K562 (cell line): ENCODE measurements around the gene RNU6-9.

Experiments used
- CTCF ChIP-seq, 3 experiments: IDR thresholded peaks in 2 of 3; conservative IDR thresholded peaks in 1 of 3; 2 replicates each; pipeline ENCODE4 v1.5.1; 2011 to 2012; ENCODE audit warnings: low read length in 3 of 3, mild to moderate bottlenecking in 3 of 3, control low read depth in 2 of 3, improper control_type of control experiment in 1 of 3, inconsistent platforms in 1 of 3, low read depth in 1 of 3, mixed read lengths in 1 of 3, moderate library complexity in 1 of 3; ENCODE audit not compliant: insufficient read depth in 2 of 3
- FOXM1 ChIP-seq, 2 experiments: fragments of 450-650 bp in 1 of 2; sonication (generic) in 1 of 2; formaldehyde crosslinking in 1 of 2; IDR thresholded peaks; 2 replicates each; pipeline versions ENCODE4 v1.6.1 to v1.9.0; 2017 to 2022; ENCODE audit warnings: low read depth in 2 of 2, mild to moderate bottlenecking in 2 of 2, missing genetic modification reagents in 1 of 2, moderate library complexity in 1 of 2
- MYNN ChIP-seq, 2 experiments: sonication (generic); formaldehyde crosslinking in 1 of 2; IDR thresholded peaks; 2 replicates each; pipeline versions ENCODE4 v1.5.0 to v1.6.1; 2016 to 2020; ENCODE audit warnings: antibody characterized with exemption in 1 of 2, missing genetic modification reagents in 1 of 2
- POLR2A ChIP-seq: fragments of 450-650 bp; conservative IDR thresholded peaks from 2 replicates; pipeline ENCODE4 v1.6.1; 2016
- USF2 ChIP-seq: sonication (generic); formaldehyde crosslinking; IDR thresholded peaks from 2 replicates; pipeline ENCODE4 v1.5.0; 2020; ENCODE audit warnings: missing genetic modification reagents

GRCh38 chr19:873084-873483 is 20.2 kb upstream of the RNU6-9 start:
- TF ChIP-seq POLR2A (no peak), FOXM1 (IDR thresholded peaks at IDR 0.05; ENCODE audit: low read depth) (no peak), FOXM1 (CRISPR knock-in tag; IDR thresholded peaks at IDR 0.05; ENCODE audit: low read depth) (no peak), CTCF (IDR thresholded peaks at IDR 0.05 in 2 of 3, conservative IDR thresholded peaks at IDR 0.05 in 1 of 3; ENCODE audit: insufficient read depth in 2 of 3, low read depth in 1 of 3, low read length in 3 of 3) (no peak), USF2 (CRISPR knock-in tag) (no peak), MYNN (IDR thresholded peaks at IDR 0.05) (no peak), MYNN (CRISPR knock-in tag; IDR thresholded peaks at IDR 0.05) (no peak)
